NCI-H226 (cell line): ENCODE data around the gene DOCK1.
"Not testable (repeated sequence)": the region's sequence is repeated elsewhere in the genome, so short reads cannot be mapped to it uniquely, and the experiment has no call there.

Source experiments
- DNase-seq: peaks from one replicate; pipeline ENCODE4 v3.0.0-alpha.2; 2015

The DOCK1 gene

DNA sequence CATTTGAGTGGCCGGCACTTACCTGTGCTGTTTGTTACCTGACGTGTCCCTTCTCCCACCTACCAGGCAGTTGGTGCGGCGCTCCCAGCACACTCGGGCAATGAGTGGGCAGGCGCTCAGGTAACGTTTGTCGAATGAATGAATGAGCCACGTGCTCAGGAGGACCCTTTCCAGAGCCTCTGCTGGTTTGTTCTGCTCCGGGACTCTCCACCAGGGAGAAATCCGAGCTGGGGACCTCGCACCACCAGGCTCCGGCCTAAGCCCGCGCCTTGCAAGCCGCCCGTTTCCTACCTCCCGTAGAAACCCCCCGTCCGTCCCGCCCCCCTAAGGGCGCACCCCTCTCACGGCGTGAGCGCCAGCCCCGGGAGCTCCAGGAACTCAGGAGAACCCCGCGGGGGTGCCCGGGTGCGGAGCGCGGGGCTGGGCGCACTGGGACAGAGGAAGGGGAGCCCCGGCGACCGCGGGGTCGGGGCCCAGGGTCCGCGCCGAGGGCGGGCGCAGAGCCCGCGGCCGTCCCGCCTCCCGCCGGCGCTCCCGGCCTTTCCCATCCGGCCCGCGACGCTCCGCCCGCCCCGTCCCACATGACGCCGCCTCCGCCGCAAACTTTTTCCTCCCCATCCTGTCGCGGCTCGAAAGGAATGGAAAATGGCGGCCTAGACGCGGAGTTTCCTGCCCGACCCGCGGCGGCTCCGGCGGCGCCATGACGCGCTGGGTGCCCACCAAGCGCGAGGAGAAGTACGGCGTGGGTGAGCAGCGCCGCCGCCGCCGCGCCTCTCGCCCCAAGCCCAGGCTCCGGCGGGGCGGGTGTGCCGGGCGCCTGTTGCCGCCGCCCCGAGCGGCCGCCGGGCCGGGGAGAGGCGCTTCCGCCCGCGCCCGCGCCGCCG is at the start of gene DOCK1:
Gene DOCK1 (plus strand): TSS at position 611 of the 884 bp plus-strand sequence. CDS start 90 bp downstream, at position 701.
- peak; percentile 58 for DNase-seq

DNA sequence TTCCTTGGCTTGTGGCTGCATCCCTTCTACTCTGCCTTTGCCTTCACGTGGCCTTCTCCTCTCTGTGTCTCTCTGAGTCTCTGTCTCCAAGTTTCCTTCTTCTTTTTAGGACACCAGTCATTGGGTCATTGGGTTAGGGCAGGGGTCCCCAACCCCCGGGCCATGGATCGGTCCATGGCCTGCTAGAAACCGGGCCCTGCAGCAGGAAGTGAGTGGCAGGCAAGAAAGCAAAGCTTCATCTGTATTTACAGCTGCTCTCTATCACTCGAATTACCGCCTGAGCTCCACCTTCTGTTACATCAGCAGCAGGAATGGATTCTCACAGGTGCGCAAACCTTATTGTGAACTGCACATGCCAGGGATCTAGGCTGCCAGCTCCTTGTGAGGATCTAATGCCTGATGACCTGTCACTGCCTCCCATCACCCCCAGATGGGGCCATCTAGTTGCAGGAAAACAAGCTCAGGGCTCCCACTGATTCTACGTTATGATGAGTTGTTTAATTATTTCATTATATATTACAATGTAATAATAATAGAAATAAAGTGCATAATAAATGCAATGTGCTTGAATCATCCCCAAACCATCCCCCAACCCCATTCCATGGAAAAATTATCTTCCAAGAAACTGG is 47.9 kb upstream of the DOCK1 start:
- DNase-seq: no peak

DNA sequence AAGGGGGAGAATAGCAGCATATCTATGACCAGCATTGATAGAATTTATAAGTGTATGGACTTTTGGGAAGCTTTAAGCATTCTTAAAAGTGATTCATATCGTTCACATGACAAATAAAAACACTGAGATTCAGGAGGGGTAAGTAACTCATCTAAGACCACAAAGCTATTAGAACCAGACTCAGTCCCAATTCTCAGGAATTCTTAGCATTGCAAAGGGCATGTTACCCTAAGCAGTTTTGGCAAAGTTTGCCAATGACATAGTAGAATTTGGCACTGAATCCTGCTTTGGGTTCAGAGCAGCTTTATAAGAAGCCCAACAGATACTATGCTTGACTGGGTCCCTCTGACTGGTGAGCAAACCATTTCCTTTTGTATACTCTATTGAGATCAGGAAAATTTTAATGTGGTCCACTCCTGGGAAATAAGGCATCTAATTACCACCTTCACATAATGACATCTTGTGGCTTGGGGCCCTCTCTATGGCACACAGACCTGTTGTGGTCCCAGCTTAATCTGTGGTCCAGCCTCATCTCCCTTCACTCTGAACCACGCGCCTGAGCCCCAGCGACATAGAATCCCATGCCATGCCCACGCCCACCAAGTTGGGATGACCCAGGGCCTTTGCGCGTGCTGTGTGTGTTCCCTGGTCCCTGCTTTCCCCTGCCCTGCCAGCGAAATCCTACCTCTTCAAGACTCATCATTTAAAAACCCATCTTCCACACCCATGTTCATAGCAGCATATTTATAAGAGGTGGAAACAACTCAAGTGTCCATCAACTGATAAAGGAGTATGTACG is 37.5 kb upstream of the DOCK1 start:
- no peak for DNase-seq

- no peak for DNase-seq
Observed at GRCh38 chr10:126868371-126868770, 36.9 kb upstream of the DOCK1 start.

GRCh38 chr10:126872135-126872534 is 33.1 kb upstream of the DOCK1 start:
- DNase-seq: no peak

DNA sequence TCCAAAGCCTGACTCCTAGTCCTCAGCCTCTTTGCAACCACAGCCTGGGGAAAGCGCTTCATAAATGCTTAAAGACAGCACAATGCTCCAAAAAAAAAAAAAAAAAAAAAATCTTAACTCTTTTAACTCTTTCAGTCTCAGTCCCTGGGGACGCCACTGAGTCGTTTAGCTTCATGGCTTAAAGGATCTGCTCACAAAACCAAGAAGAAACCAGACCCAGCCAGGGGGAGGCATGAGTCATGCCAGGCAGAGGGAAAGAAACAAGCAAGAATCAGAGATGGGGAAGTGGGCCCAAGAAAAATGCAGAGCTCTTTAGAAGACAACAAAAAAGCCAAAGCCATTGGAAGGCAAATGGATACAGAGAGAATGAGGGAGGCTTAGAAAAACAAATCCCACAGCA is 32.5 kb upstream of the DOCK1 start:
- DNase-seq: no peak

- DNase-seq: no peak
Observed at GRCh38 chr10:126876456-126876855, 28.8 kb upstream of the DOCK1 start.

- DNase-seq: no peak
Observed at GRCh38 chr10:126877390-126877789, 27.8 kb upstream of the DOCK1 start.

GRCh38 chr10:126878594-126878993 is 26.6 kb upstream of the DOCK1 start:
- DNase-seq: no peak

DNA sequence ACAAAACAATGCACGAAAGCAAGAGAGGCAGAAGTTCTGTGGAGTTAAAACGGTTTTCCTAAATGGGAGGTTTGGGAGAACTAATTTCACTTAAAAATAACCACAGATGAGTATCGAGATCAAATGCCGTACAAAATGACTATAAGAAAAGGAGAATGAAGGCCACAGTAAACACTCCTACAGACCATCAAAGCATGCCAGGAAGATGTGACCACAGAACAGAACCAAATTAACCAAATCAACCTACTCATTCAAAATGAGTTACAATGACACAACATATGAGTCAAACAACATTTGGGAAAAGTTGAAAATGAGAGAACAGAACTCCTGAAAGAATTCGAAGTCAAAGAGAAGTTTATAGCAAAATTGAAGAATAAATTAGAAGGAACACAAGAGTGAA is 24.3 kb upstream of the DOCK1 start:
- no peak for DNase-seq

DNA sequence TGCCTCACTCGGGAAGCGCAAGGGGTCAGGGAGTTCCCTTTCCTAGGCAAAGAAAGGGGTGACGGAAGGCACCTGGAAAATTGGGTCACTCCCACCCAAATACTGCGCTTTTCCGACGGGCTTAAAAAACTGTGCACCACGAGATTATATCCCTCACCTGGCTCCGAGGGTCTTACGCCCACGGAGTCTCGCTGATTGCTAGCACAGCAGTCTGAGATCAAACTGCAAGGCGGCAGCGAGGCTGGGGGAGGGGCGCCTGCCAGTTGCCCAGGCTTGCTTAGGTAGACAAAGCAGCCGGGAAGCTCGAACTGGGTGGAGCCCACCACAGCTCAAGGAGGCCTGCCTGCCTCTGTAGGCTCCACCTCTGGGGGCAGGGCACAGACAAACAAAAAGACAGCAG is 23.2 kb upstream of the DOCK1 start:
- DNase-seq: not testable (repeated sequence)

DNA sequence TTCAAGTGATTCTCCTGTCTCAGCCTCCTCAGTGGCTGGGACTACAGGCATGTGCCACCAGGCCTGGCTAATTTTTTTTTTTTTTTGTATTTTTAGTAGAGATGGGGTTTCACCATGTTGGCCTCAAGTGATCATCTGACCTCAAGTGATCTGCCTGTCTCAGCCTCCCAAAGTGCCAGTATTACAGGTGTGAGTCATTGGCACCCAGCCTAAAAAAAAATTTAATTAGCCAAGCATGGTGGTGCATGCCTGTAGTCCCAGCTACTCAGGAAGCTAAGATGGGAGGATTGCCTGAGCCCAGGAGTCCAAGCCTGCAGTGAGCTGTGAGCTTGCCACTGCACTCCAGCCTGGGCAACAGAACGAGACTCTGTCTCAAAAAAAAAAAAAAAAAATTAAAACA is 16.8 kb upstream of the DOCK1 start:
- DNase-seq: not testable (repeated sequence)

DNA sequence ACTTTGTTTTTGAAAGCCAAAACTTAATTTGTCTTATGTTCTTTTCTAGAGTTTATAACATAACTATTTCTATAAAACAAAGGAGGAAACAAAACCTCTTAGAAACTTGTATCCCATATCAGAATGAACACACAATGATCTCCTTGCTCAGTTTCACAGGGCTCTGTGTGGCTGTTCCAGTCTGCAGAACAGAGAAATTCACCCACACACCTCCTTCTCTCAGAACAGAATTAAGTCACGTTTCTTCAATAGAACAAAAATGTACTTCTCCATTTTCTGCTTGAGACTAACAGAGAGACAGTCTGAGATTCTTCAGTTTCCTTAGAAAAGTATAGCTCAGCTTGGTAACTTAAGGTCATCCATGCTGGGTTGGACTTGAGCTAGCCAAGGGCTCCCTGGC is 15.8 kb upstream of the DOCK1 start:
- no peak for DNase-seq

- DNase-seq: not testable (repeated sequence)
Observed at GRCh38 chr10:126890797-126891196, 14.4 kb upstream of the DOCK1 start.

DNA sequence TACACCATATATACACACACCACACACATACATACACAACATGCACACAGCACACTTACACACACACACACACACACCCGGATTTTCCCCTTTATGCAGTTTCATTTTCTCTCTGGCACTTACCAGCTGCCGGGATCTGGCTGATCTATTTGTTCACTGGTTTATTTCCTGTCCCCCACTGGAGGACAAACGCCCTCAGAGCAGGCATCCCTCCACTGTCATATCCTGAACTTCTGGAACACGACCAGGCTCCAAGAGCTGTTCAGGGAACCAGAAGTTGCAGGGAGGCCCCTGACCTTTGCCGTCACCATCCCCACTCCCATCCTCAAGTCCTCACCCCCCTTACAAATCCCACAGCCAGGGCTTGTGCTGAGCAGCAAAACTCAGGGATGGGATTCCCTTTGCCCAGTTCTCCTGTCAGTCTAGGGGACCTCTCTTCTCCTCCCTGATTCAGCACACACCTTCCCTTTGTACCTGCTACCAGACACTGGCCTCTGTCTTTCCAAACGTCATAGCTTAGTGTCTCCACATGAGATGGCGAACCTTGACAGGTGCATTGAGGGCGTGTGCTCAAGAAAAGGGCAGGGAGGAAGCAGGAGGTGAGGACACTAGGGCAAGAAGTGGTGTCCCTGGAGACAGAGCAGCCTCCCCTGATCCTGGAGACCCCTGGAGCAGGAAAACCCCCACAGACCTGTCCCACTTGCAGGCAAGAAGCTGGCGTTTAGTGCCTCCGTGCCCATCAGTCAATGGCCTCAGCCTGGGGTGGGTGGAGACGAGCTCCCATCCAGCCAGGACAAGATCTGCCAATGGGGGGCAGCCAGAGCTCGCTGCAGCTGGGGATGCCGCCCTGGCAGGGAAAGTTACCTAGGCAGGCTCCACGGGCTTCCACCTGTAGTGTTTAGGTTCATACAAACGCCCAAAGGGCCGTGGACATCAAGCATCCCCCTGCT is 12.7 kb upstream of the DOCK1 start:
- DNase-seq: no peak

DNA sequence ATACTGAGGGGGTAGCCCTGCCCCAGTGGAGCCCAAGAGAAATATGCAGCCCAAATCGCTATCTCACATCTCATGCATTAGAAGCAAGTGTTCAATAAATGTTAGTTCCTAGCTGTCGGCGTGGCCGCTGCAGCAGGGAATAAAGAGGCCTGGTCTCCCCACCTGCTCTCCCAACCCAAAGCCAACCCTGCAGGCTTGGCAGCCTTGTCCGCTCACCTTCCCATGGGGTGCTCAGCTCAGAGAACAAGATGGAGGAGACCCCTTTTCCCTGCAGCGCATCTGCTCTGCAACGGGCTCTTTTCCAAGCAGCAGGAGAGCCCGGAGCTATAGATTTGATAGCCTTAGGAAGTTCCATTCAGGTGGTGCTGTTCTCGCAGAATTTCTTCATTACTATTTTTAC is 12.0 kb upstream of the DOCK1 start:
- no peak for DNase-seq

GRCh38 chr10:126893841-126894240 is 11.4 kb upstream of the DOCK1 start:
- DNase-seq: no peak

DNA sequence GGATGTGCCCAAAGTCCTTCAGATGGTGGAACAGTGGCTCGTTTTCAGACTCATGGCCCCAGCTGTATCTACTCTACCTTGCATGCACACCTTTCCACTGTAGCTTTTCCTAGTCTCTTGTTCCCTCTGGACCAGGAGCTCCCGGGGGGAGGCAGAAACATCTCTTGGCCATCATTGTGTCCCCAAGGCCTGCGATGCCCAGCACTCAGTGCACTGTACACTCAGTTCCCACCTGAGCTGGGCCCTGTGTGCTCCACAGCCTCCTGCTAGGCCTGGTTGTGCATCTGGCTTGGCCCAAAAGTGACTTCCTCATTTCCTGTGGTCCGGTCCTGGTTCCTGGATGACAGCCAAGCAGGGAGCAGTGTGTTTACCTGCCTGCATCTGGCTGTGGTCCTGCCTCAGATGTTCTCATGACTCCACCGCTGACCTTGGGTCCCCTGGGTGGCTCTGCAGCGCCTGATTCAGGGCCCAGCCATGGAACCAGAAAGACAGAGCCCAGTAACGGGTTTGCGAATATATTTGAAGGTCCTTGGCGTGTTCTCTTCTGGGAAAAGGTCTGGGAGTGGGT is 9.9 kb upstream of the DOCK1 start:
- DNase-seq: no peak

DNA sequence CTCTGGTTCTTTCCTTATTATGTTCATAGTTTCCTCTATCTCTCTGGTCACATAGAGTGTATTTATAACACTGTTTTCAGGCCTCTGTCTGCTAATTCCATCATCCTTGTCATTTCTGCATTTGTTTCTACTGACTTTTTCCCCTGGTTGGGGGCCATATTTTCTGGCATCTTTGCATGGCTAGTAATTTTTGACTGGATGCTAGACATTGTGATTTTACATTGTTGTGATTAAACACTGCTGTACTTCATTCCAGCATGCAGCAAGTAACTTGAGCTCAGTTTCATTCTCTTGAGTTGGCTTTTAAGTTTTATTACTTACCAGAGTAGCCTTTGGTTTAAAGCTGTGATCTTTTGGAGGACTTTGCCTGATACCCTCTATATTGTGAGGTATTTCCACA is 6.8 kb upstream of the DOCK1 start:
- DNase-seq: no peak

GRCh38 chr10:126899529-126899928 is 5.7 kb upstream of the DOCK1 start:
- DNase-seq: not testable (repeated sequence)

DNA sequence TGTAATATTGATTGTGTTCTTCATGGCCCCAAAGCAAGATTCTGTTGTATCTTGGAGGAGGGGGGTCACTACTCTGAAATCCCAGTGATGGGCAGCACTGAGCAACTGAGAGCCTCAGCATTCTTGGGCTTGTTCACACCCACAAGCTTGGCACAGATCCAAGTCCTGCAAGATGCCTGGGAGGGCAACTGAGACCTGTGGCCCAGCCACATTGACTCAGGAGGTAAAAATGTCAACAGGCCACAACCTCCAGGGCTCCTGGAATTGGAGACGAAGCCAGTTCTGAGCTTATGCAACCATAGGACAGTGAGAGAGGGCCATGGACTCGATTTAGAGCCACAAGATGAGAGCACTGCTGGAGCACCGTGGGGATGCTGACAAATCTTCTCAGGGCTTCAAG is 3.1 kb upstream of the DOCK1 start:
- peak; percentile 67 for DNase-seq
